Colonic mucosa (tissue), 4 donors: ENCODE results near the gene DUSP19. TPM values are rescaled to one million over a fixed set of nuclear protein-coding genes. Genes with fewer than 3 reads are reported as not detected.

Experiments used
- DNase-seq: peaks from one replicate; pipeline ENCODE4 v3.0.0-alpha.2; 2020
- H3K27ac ChIP-seq: fragments of 200-600 bp; one replicate; pipeline ENCODE4 v1.8.0; 2021
- H3K27me3 ChIP-seq: fragments of 200-600 bp; one replicate; pipeline ENCODE4 v1.8.0; 2021
- H3K36me3 ChIP-seq: fragments of 200-600 bp; one replicate; pipeline ENCODE4 v1.8.0; 2021
- H3K4me1 ChIP-seq: fragments of 200-600 bp; one replicate; pipeline ENCODE4 v1.8.0; 2021; ENCODE audit warnings: mild to moderate bottlenecking
- H3K4me3 ChIP-seq: fragments of 200-600 bp; one replicate; pipeline ENCODE4 v1.8.0; 2021
- H3K9ac ChIP-seq, 2 donors: one replicate each; pipeline ENCODE4 v1.7.0; 2013; ENCODE audit warnings: control low read depth in 2 of 2, low read depth in 2 of 2, low read length in 2 of 2
- H3K9me3 ChIP-seq: fragments of 200-600 bp; one replicate; pipeline ENCODE4 v1.8.0; 2021
- CTCF ChIP-seq: fragments of 200-600 bp; IDR thresholded peaks from one replicate; pipeline ENCODE4 v1.8.0; 2022; ENCODE audit warnings: antibody characterized with exemption, mild to moderate bottlenecking
- intact Hi-C: fragments of 100-400 bp; cut with DNase I; formaldehyde crosslinking; loops from one replicate; pipeline ENCODE4 v1.14.1; 2022
- total RNA-seq, 2 donors: library from RNA; stranded (reverse); fragmentation: NEBNext Ultra II Directional in 1 of 2; extraction: Animal tissue kit (Norgen Biotek cat#: 25700) in 1 of 2; gene quantifications; one replicate each; pipeline ENCODE4 v1.2.1, GENCODE V29; 2021
- donor health status: healthy.
- donor health status: DM: no; HTN: no; CAD: no.
- donor health status: DM: no; HTN: no; CAD: no.

Gene DUSP19
- total RNA-seq, 2 donors from 2014 or later: 2.0 to 2.5 TPM

GRCh38 chr2:183070942-183071844 lies 7.4 kb upstream of the DUSP19 start:
- Histone ChIP-seq H3K4me1 (no peaks in the 10 kb centered on the region), H3K4me3 (no peak overlapping the region), H3K27me3 (no peaks in the 10 kb centered on the region), H3K27ac (no peak overlapping the region), H3K9ac (no peak overlapping the region), H3K9me3 (no peaks in the 10 kb centered on the region), H3K36me3 (no peaks in the 10 kb centered on the region)
- intact Hi-C loops: no loop called here
- peak; percentile 39 for TF ChIP-seq CTCF
- peak; percentile 56 for DNase-seq

- Histone ChIP-seq H3K4me3 (no peak overlapping the region), H3K4me1 (no peaks in the 10 kb centered on the region), H3K27ac (no peak overlapping the region), H3K27me3 (no peaks in the 10 kb centered on the region), H3K9ac (no peak overlapping the region), H3K36me3 (no peaks in the 10 kb centered on the region), H3K9me3 (no peaks in the 10 kb centered on the region)
- intact Hi-C loops: no loop called here
- DNase-seq: no peak
- TF ChIP-seq CTCF: no peak
Observed at GRCh38 chr2:183072177-183072576, 6.4 kb upstream of the DUSP19 start.

- intact Hi-C loops: loop anchor here (5.0 kb wide), 1 partner anchor 44 kb away; the partner anchor contains the start of gene NUP35
- Histone ChIP-seq H3K36me3 (no peaks in the 10 kb centered on the region), H3K27ac (peak overlapping the region; percentile 72), H3K9ac (peak overlapping the region; percentile 64 to 77), H3K27me3 (no peaks in the 10 kb centered on the region), H3K9me3 (no peaks in the 10 kb centered on the region), H3K4me3 (peak overlapping the region; percentile 48), H3K4me1 (no peaks in the 10 kb centered on the region)
- no peak for DNase-seq
- TF ChIP-seq CTCF: no peak
Observed at GRCh38 chr2:183078163-183078463, 434 bp upstream of the DUSP19 start.

GRCh38 chr2:183079139-183079775 lies 710 bp downstream of the DUSP19 start:
- Histone ChIP-seq H3K4me3 (peak overlapping the region; percentile 48), H3K27ac (peak overlapping the region; percentile 72), H3K9me3 (no peaks in the 10 kb centered on the region), H3K9ac (peak overlapping the region; percentile 52 to 77), H3K27me3 (no peaks in the 10 kb centered on the region), H3K36me3 (no peaks in the 10 kb centered on the region), H3K4me1 (no peaks in the 10 kb centered on the region)
- TF ChIP-seq CTCF: no peak
- DNase-seq: no peak
- intact Hi-C loops: loop anchor here (5.0 kb wide), 1 partner anchor 43 kb away; the partner anchor contains the start of gene NUP35

GRCh38 chr2:183081911-183082310 lies 3.4 kb downstream of the DUSP19 start:
- DNase-seq: no peak
- no peaks in the 10 kb centered on the region for H3K4me1 ChIP-seq
- no peak for TF ChIP-seq CTCF
- no peaks in the 10 kb centered on the region for H3K36me3 ChIP-seq
- H3K27ac ChIP-seq: no peak overlapping the region
- no peak overlapping the region for H3K9ac ChIP-seq
- no peak overlapping the region for H3K4me3 ChIP-seq
- no peaks in the 10 kb centered on the region for H3K9me3 ChIP-seq
- no peaks in the 10 kb centered on the region for H3K27me3 ChIP-seq
- intact Hi-C loops: no loop called here
